GM12878 (cell line): Measurements from ENCODE around the gene LIMD2. TPM values are rescaled to one million over a fixed set of nuclear protein-coding genes. Genes with fewer than 3 reads are reported as not detected.

ENCODE experiments used
- ATAC-seq: fragments of 200-7000 bp; cut with Tn5 transposase; 3 replicates; pipeline ENCODE4 v1.9.1; 2020; ENCODE audit warnings: mild to moderate bottlenecking, moderate library complexity
- BruUV-seq: library from RNA; stranded (reverse); fragments of 400-500 nt; replicated peaks from 2 replicates; lab custom pipeline; 2021; lab: Mats Ljungman, UMichigan
- CTCF ChIA-PET: fragments of 300-600 bp; sonication (Branson Sonifier 250); formaldehyde crosslinking; extraction: SDS; loops from one replicate; lab custom pipeline; 2021; ENCODE audit warnings: inconsistent platforms; lab: Yijun Ruan, JAX
- POLR2A ChIA-PET: fragments of 350-600 bp; formaldehyde crosslinking; extraction: SDS; loops from one replicate; lab custom pipeline; 2021; ENCODE audit warnings: inconsistent platforms; lab: Charles Lee
- RAD21 ChIA-PET: fragments of 300-600 bp; sonication (Branson Sonifier 250); formaldehyde crosslinking; loops from one replicate; lab custom pipeline; 2023; ENCODE audit warnings: antibody characterized with exemption; ENCODE audit not compliant: unreplicated experiment; lab: Charles Lee
- SMC1A ChIA-PET: fragments of 300-600 bp; sonication (Branson Sonifier 250); formaldehyde crosslinking; loops from one replicate; lab custom pipeline; 2023; ENCODE audit not compliant: unreplicated experiment, uncharacterized antibody; lab: Charles Lee
- DNase-seq: peaks from one replicate; pipeline ENCODE4 v3.0.0-alpha.2; 2011; ENCODE audit warnings: low read depth, low spot score
- FAIRE-seq: peaks from 3 replicates; lab custom pipeline; 2011; peaks lifted over from hg19 to GRCh38; lab: Jason Lieb, UNC
- H2AFZ ChIP-seq: 2 replicates; pipeline ENCODE4 v1.6.0; 2011; ENCODE audit warnings: low read depth, low read length, control low read depth; ENCODE audit not compliant: control insufficient read depth
- H3K27ac ChIP-seq: 2 replicates; pipeline ENCODE4 v1.5.1; 2011; ENCODE audit warnings: control low read depth; ENCODE audit not compliant: control insufficient read depth, insufficient read depth
- H3K27me3 ChIP-seq, 2 experiments: replicated peaks in 1 of 2; 2 replicates each; pipeline versions ENCODE4 v1.6.0 to v1.6.1; 2011; ENCODE audit warnings: low read length in 1 of 2; ENCODE audit not compliant: control insufficient read depth in 2 of 2, insufficient read depth in 2 of 2
- H3K36me3 ChIP-seq, 2 experiments: 2 replicates each; pipeline ENCODE4 v1.5.1; 2011; ENCODE audit warnings: low read length in 1 of 2; ENCODE audit not compliant: control insufficient read depth in 2 of 2, insufficient read depth in 2 of 2
- H3K4me1 ChIP-seq: 2 replicates; pipeline ENCODE4 v1.6.1; 2011; ENCODE audit warnings: mild to moderate bottlenecking, low read length, moderate library complexity, mixed read lengths; ENCODE audit not compliant: control insufficient read depth, insufficient read depth
- H3K4me2 ChIP-seq: 2 replicates; pipeline ENCODE4 v1.6.0; 2011; ENCODE audit warnings: control low read depth; ENCODE audit not compliant: control insufficient read depth, insufficient read depth
- H3K4me3 ChIP-seq: fragments of 200-600 bp; sonication (generic); 2 replicates; pipeline ENCODE4 v1.5.1; 2016
- H3K79me2 ChIP-seq: 2 replicates; pipeline ENCODE4 v1.6.0; 2011; ENCODE audit warnings: low read length; ENCODE audit not compliant: control insufficient read depth, insufficient read depth
- H3K9ac ChIP-seq: 2 replicates; pipeline ENCODE4 v1.8.0; 2011; ENCODE audit warnings: low read length, control low read depth, mixed read lengths; ENCODE audit not compliant: control insufficient read depth, insufficient read depth
- H3K9me3 ChIP-seq: replicated peaks from 3 replicates; pipeline ENCODE4 v1.5.1; 2011; ENCODE audit warnings: mild to moderate bottlenecking, low read length; ENCODE audit not compliant: control insufficient read depth, insufficient read depth
- H4K20me1 ChIP-seq: 2 replicates; pipeline ENCODE4 v1.6.0; 2011; ENCODE audit not compliant: control insufficient read depth, insufficient read depth
- FOS ChIP-seq: IDR thresholded peaks from 3 replicates; pipeline ENCODE4 v1.6.1; 2011; ENCODE audit warnings: borderline replicate concordance; ENCODE audit not compliant: insufficient read length; ENCODE audit errors: extremely low read depth
- RAD51 ChIP-seq: fragments of 450-650 bp; IDR thresholded peaks from 2 replicates; pipeline ENCODE4 v1.6.1; 2016; ENCODE audit warnings: moderate library complexity, mild to moderate bottlenecking, inconsistent platforms
- WGBS: methylation state at CpG from one replicate; pipeline ENCODE4 v1.1.6; 2016; ENCODE audit warnings: low lambda C conversion rate; ENCODE audit not compliant: insufficient replicate concordance, insufficient coverage; ENCODE audit errors: missing lambda C conversion rate; 5-methylcytosine and 5-hydroxymethylcytosine counted together
- in situ Hi-C: fragments of 300-500 bp; cut with MboI; formaldehyde crosslinking; loops from 9 replicates; pipeline ENCODE4 v1.14.3; 2018; ENCODE audit warnings: mixed read lengths
- intact Hi-C: fragments of 100-400 bp; cut with micrococcal nuclease; formaldehyde crosslinking; loops from one replicate; pipeline ENCODE4 v1.14.2; 2022; ENCODE audit not compliant: unreplicated experiment
- polyA plus RNA-seq, 11 experiments: library from polyadenylated mRNA; depleted of rRNA in 4 of 11; unstranded in 6 of 11; stranded (reverse) in 5 of 11; fragments of >200 nt; fragmentation: Nextera tagmentation in 4 of 11; fragmentation: Illumina TruSeq in 1 of 11; extraction: Ambion mirVana in 4 of 11; extraction: Trizol in 1 of 11; gene quantifications; 1 replicate in 1 of 11; 2 replicates in 10 of 11; pipeline versions ENCODE4 v1.2.1 to v1.2.3, GENCODE V29; 2011 to 2016; ENCODE audit warnings: inconsistent platforms in 2 of 11, missing spikeins in 2 of 11, low read depth in 1 of 11
- total RNA-seq, 4 experiments: library from RNA; depleted of rRNA in 3 of 4; stranded (reverse); fragments of >200 nt in 3 of 4; fragmentation: Illumina TruSeq in 1 of 4; extraction: Trizol in 1 of 4; gene quantifications; 2 replicates each; pipeline versions ENCODE4 v1.2.1 to v1.2.3, GENCODE V29; 2013 to 2021
- TF ChIP-seq, protein P1 (sequence below): IDR thresholded peaks from 2 replicates; pipeline ENCODE4 v1.6.1; 2011; ENCODE audit warnings: mild to moderate bottlenecking, low read depth, low read length, moderate library complexity; ENCODE audit not compliant: insufficient replicate concordance
- TF ChIP-seq, protein P2 (sequence below): fragments of 450-650 bp; IDR thresholded peaks from 2 replicates; pipeline ENCODE4 v1.6.1; 2017; ENCODE audit warnings: low read depth, mild to moderate bottlenecking, moderate library complexity

LIMD2 gene
- total and polyA plus RNA-seq, 10 of the 15 experiments (the other 5 are each of a cell fraction or from before 2014, with no cell fraction given): 1.1 to 339 (median 181) TPM

DNA sequence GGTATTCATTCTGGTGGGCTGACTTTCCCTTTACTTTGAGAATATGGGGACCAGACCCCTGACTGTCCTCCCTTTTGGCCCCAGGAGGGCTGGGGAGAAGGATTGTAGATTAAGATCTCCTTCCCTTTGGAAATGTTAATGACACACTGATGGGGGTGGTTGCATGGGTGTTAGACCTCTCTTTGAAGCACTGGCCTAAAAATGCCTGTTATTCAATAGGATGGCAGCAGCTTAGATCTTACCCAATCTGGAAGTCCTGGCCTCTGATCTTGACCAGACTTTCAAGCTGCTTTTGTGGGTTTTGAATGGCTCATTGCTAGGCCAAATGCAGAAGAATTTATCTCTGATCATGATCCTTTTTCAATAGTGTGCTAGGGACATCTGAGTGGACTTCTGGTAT lies 52.0 kb downstream of the LIMD2 start (continued):
- TF ChIP-seq, protein P1, sequence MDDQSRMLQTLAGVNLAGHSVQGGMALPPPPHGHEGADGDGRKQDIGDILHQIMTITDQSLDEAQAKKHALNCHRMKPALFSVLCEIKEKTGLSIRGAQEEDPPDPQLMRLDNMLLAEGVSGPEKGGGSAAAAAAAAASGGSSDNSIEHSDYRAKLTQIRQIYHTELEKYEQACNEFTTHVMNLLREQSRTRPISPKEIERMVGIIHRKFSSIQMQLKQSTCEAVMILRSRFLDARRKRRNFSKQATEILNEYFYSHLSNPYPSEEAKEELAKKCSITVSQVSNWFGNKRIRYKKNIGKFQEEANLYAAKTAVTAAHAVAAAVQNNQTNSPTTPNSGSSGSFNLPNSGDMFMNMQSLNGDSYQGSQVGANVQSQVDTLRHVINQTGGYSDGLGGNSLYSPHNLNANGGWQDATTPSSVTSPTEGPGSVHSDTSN: no peak
- TF ChIP-seq FOS (no peak), RAD51 (no peak)

DNA sequence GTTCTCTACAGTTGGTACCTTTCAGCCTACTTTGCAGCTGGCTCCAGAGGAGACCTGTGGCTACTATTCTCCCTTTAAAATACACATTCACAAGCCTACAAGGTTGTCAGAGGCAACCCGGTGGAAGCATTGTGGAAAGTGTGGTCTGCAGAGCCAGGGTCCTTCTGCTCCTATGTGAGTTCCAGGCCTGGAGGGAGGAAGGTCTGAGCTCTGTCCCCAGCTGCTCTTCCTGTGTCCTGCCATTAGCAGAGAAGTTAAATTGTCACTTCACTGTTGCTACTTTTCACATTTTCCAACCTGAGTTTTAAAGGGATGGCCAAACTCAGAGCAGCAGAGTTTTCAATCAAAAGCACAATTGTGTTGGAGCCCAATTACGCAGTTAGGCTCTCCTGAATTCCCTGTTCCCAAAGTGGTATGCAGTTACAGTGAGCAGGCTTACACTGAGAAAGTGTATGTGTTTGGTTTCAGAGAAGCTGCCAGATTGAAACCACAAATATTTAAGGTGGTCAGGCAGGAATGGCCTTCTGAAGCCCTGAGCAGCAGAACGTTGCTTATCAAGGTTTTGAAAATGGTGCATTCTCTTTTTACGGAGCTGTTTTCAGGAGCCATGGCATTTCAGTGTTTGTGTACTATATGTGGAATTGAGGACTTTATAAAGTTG lies 52.7 kb downstream of the LIMD2 start:
- Histone ChIP-seq H3K27ac (peak overlapping the region; percentile 85), H4K20me1 (no peaks in the 10 kb centered on the region), H3K4me2 (peak overlapping the region; percentile 90; the same call in 1 of the 2 replicates), H3K79me2 (peaks cover 2% of the 10 kb centered on the region; the same call in 1 of the 2 replicates), H3K27me3 (no peaks in the 10 kb centered on the region), H3K9me3 (no peaks in the 10 kb centered on the region), H3K4me1 (peaks cover 26% of the 10 kb centered on the region), H3K4me3 (no peak overlapping the region), H3K9ac (no peak overlapping the region), H2AFZ (no peak overlapping the region), H3K36me3 (peaks cover 4 to 10% of the 10 kb centered on the region in 2 experiments; a peak in 3 of 4 replicates)
- in situ Hi-C loops (no loop called here), intact Hi-C loops (loop anchor here (2.0 kb wide), 1 partner anchor 46 kb away; the partner anchor contains the start of gene TACO1)
- ATAC-seq (no peak; the same call in 2 of the 3 replicates), FAIRE-seq (no peak), DNase-seq (no peak)
- POLR2A ChIA-PET: interaction anchor here (1.0 to 2.1 kb wide), 4 partner anchors 25 to 95 kb away, joined by 3 to 7 read pairs (median 3); partner anchors contain the start of gene MAP3K3
- CTCF ChIA-PET: interaction anchor here (0.7 to 1.9 kb wide), 4 partner anchors 22 to 46 kb away, joined by 3 to 11 read pairs (median 4); partner anchors contain the start of gene MAP3K3
- SMC1A ChIA-PET: interaction anchor here (0.7 to 3.8 kb wide), 9 partner anchors 7 to 100 kb away, joined by 3 to 19 read pairs (median 4); no protein-coding TSS in a partner anchor
- TF ChIP-seq, protein P2, sequence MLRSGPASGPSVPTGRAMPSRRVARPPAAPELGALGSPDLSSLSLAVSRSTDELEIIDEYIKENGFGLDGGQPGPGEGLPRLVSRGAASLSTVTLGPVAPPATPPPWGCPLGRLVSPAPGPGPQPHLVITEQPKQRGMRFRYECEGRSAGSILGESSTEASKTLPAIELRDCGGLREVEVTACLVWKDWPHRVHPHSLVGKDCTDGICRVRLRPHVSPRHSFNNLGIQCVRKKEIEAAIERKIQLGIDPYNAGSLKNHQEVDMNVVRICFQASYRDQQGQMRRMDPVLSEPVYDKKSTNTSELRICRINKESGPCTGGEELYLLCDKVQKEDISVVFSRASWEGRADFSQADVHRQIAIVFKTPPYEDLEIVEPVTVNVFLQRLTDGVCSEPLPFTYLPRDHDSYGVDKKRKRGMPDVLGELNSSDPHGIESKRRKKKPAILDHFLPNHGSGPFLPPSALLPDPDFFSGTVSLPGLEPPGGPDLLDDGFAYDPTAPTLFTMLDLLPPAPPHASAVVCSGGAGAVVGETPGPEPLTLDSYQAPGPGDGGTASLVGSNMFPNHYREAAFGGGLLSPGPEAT: no peak
- BruUV-seq: no TSS peak
- 93% methylated on average over 4 of the region's 4 CpGs for WGBS
- RAD21 ChIA-PET: interaction anchor here (1.0 to 2.4 kb wide), 6 partner anchors 22 to 51 kb away, joined by 3 to 11 read pairs (median 8); partner anchors contain the start of gene MAP3K3
